BJ (cell line): ENCODE data around the gene HSPB6. TPM values are rescaled to one million over a fixed set of nuclear protein-coding genes. Genes with fewer than 3 reads are reported as not detected.

Source experiments
- CTCF ChIA-PET: fragments of 350-600 bp; formaldehyde crosslinking; extraction: SDS; loops from one replicate; lab custom pipeline; 2021; ENCODE audit warnings: antibody characterized with exemption, inconsistent platforms; lab: Yijun Ruan, JAX
- POLR2A ChIA-PET: fragments of 300-600 bp; sonication (Branson Sonifier 250); formaldehyde crosslinking; extraction: SDS; loops from one replicate; lab custom pipeline; 2021; ENCODE audit warnings: antibody characterized with exemption; lab: Charles Lee
- DNase-seq: peaks from one replicate; pipeline ENCODE4 v3.0.0-alpha.2; 2011; ENCODE audit warnings: low read depth
- H3K27me3 ChIP-seq: 2 replicates; pipeline ENCODE4 v1.6.0; 2011; ENCODE audit warnings: low read length; ENCODE audit not compliant: control insufficient read depth, insufficient read depth
- H3K36me3 ChIP-seq: 2 replicates; pipeline ENCODE4 v1.5.1; 2011; ENCODE audit warnings: low read length; ENCODE audit not compliant: control insufficient read depth, insufficient read depth
- H3K4me3 ChIP-seq: 2 replicates; pipeline ENCODE4 v1.5.1; 2011; ENCODE audit warnings: low read depth, mild to moderate bottlenecking, control low read depth, low read length
- polyA plus RNA-seq: library from polyadenylated mRNA; depleted of rRNA; stranded (reverse); fragments of >200 nt; gene quantifications from 2 replicates; pipeline ENCODE4 v1.2.3, GENCODE V29; 2011
- TF ChIP-seq, protein P1 (sequence below): IDR thresholded peaks from 2 replicates; pipeline ENCODE4 v1.5.1; 2011; ENCODE audit warnings: low read depth, mild to moderate bottlenecking, control low read depth, inconsistent platforms, low read length, moderate library complexity; ENCODE audit not compliant: insufficient read depth

The HSPB6 gene
- polyA plus RNA-seq, 1 experiment, result 21.0 TPM

DNA sequence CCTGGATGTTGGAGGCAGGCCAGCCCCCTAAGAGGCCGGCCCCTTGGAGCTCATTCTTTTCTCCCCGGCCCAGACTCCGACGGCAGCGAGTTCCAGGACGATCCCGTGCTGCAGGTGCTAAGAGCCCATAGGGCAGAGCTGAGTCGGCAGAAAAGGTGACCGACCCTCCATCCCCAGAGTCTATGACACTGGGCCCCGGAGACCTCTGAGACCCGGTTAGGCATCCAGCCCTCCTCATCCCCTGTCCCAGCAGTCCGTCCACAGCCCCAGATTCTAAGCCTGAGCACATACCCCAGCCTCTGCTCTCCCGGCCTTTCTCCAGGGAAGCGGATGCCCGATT, 11.2 kb upstream of the HSPB6 start:
- no peaks in the 10 kb centered on the region for H3K27me3 ChIP-seq
- TF ChIP-seq, protein P1, sequence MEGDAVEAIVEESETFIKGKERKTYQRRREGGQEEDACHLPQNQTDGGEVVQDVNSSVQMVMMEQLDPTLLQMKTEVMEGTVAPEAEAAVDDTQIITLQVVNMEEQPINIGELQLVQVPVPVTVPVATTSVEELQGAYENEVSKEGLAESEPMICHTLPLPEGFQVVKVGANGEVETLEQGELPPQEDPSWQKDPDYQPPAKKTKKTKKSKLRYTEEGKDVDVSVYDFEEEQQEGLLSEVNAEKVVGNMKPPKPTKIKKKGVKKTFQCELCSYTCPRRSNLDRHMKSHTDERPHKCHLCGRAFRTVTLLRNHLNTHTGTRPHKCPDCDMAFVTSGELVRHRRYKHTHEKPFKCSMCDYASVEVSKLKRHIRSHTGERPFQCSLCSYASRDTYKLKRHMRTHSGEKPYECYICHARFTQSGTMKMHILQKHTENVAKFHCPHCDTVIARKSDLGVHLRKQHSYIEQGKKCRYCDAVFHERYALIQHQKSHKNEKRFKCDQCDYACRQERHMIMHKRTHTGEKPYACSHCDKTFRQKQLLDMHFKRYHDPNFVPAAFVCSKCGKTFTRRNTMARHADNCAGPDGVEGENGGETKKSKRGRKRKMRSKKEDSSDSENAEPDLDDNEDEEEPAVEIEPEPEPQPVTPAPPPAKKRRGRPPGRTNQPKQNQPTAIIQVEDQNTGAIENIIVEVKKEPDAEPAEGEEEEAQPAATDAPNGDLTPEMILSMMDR, result no peak
- ChIA-PET CTCF (no interaction called here), POLR2A (no interaction called here)
- DNase-seq, result no peak
- H3K4me3 ChIP-seq, result no peak overlapping the region
- peaks cover 12% of the 10 kb centered on the region for H3K36me3 ChIP-seq

DNA sequence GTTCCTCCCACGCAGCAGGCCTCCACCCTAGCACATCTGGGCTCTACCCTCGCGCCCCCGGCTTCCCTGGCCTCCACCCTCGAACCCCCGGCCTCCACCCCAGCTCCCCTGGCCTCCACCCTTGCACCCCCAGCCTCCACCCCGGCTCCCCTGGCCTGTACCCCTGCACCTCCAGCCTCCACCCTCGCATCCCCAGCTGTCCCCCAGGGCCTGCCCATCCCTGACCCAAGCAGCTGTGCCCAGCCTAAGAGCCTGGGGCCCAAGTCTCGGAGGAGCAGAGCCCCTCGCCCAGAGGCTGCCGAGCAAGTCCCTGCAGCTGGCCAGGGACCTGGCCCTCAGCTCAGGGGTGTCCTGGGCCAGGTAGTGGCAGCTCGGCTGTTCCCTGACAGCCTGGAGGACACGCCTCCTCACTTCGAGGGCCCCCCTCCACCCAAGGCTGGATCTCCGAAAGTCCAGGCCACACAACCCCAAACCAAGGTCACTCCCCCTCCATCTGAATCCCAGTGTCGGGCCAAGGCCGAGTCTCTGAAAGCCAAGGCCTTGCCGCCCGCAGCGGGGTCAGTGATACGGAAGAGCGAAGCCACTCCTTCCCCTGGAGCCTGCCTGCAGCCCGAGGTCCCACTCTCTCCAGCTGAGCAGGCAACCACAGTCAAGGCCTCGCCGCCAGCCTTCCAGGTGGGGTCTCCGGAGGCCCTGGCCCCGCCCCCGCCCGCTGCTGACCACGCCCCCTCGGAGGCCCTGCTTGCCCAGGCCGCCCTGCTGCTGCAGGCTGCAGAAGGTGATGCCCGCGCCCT, 10.7 kb upstream of the HSPB6 start:
- TF ChIP-seq, protein P1, result no peak
- CTCF ChIA-PET, result interaction anchor here (0.6 kb wide), 1 partner anchor 680 kb away, joined by 3 read pairs; no protein-coding TSS in a partner anchor
- POLR2A ChIA-PET, result no interaction called here

DNA sequence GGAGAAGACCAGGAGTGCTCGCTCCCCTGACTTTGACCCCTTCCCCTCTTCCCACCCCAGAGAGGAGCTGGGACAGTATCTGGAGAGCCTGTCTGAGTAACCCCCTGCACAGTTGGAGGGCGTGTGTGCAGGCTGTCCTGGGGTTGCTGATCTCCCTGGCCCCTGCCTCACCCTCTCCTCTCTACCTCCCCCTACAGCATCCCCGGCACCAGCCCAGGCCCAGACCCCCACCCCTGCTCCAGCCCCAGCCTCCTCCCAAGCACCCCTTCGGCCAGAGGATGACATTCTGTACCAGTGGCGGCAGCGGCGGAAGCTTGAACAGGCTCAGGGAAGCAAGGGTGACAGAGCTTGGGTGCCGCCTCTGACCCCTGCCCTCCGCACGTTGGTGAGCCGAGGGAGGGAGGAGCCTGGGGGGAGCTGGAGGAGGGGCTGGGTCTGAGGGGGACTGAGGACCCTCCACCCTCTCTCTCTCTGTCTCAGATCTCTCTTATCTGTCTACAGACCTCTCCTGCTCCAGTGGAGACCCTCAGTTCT, 9.8 kb upstream of the HSPB6 start:
- ChIA-PET CTCF (interaction anchor here (0.6 kb wide), 1 partner anchor 679 kb away, joined by 3 read pairs; no protein-coding TSS in a partner anchor), POLR2A (no interaction called here)
- Histone ChIP-seq H3K27me3 (no peaks in the 10 kb centered on the region), H3K4me3 (no peak overlapping the region), H3K36me3 (peaks cover 15% of the 10 kb centered on the region)
- TF ChIP-seq, protein P1, result no peak
- DNase-seq, result no peak

More for the DNA sequence above, 10.7 kb upstream of the HSPB6 start:
- Histone ChIP-seq H3K36me3 (peaks cover 12% of the 10 kb centered on the region), H3K4me3 (no peak overlapping the region), H3K27me3 (no peaks in the 10 kb centered on the region)
- DNase-seq, result no peak

DNA sequence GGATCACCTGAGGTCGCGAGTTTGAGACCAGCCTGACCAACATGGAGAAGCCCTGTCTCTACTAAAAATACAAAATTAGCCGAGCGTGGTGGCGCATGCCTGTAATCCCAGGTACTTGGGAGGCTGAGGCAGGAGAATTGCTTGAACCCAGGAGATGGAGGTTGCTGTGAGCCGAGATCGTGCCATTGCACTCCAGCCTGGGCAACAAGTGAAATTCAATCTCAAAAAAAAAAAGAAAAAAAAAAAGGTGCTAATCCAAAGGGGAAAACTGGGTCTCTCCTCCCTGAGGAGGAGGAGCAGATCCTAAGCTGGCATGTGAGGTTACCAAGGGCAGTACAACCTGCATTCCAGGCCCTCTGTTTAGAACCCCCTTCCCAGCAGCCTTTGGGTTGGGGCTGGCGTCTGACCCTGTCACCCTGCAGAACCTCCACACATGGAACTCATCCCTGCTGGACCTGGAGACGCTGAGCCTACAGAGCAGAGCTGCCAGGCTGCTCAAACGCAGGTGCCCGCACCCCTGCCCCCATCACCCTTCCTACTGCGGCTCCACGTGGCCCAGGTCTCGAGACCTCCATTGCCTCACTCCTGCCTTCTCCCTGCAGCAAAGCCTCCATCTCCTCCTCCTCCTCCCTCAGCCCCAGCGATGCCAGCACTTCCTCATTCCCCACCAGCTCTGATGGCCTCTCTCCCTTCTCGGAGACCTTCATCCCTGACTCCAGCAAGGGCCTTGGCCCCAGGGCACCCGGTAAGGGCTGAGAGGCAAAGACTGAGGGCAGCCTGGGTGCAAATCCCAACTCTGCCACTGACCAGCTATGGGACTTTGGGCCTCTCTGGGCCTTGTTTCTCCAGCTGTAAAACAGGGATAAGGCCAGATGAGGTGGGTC, 7.8 kb upstream of the HSPB6 start:
- TF ChIP-seq, protein P1, result no peak
- DNase-seq, result no peak
- Histone ChIP-seq H3K4me3 (no peak overlapping the region), H3K36me3 (peaks cover 18% of the 10 kb centered on the region), H3K27me3 (no peaks in the 10 kb centered on the region)
- CTCF ChIA-PET, result interaction anchor here (1.2 kb wide), 1 partner anchor 8 kb away, joined by 3 read pairs; the partner anchor contains the start of gene HSPB6
- POLR2A ChIA-PET, result no interaction called here
